ENCODE data around the gene MSX2.
"Not testable (repeated sequence)": the region's sequence is repeated elsewhere in the genome, so short reads cannot be mapped to it uniquely, and the experiment has no call there.

MSX2 gene

GRCh38 chr5:174733091-174733690 is 8.8 kb downstream of the MSX2 start:
- no peak for DNase-seq (ENCODE audit: low spot score)

DNA sequence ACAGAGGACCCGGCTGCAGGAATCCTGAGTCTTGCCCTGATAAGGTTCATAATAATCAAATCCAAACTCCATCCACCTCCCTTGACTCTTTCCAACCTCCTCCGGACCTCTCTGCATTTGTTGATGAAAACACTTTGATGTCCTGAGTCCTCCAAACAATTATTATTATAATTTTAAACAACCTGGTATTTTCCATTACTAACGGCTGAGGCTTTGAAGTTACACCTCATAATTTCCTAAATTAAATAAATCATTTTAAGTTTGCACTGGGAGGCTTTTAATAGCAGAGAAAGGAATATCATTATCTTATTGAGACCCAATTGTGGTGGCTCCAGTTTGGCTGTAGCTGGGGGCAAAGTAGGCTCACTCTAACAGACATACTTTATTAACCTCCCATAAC is 9.5 kb downstream of the MSX2 start:
- no peak for DNase-seq (ENCODE audit: low spot score)

DNA sequence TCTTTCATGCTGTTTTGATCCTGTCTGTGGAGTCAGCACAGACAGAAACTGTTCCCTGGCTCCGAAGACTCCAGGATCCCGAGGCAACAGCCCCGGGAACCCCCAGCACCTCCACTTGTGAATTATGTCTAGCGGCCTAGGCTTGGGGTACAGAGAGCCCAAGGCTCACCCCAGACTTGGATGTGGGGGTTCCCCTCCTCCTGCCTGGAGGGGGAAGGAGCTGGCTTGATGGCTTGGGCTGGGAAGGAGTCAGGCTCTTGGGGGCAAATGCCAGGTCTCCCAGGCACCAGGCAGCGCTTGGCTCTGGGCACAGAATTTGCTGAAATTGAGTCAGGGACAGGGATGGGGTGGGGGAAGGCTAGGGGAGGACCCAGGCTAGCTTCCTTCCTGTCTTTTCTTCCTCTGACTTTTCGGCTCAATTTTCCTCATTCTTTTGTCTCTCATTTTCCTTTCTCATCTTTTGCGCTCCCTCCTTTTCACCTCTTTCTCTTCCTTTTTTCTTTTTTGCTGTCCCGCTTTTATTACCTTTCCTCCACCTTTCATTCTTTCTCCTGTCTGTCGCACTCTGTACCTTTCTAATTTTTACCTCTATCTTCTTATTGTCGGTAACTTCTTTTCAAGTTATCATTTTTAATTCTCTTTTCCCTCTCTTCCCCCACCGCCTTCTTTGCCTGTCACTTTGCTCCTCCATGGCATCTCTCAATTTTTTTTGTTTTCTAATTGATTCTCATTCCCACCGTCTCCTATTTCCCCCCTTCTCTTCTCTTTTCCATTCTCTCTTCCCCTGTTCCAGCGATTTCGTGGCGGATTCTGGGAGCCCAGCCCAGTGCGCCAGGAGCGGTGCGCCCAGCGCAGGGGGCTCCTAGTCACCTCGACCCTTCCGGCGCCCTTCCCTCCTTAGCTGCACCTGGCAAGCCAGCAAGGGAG is 10.5 kb downstream of the MSX2 start:
- DNase-seq (ENCODE audit: low spot score): no peak

GRCh38 chr5:174735498-174736330 is 11.3 kb downstream of the MSX2 start:
- no peak for DNase-seq (ENCODE audit: low spot score)

GRCh38 chr5:174736331-174736721 is 11.9 kb downstream of the MSX2 start:
- DNase-seq (ENCODE audit: low spot score): no peak

- no peak for DNase-seq (ENCODE audit: low spot score)
These were observed 12.4 kb downstream of the MSX2 start for GRCh38 chr5:174736777-174737176.

- DNase-seq (ENCODE audit: low spot score): no peak
These were observed 12.9 kb downstream of the MSX2 start for GRCh38 chr5:174737330-174737729.

- no peak for DNase-seq (ENCODE audit: low spot score)
These were observed 17.0 kb downstream of the MSX2 start for GRCh38 chr5:174741352-174741751.

DNA sequence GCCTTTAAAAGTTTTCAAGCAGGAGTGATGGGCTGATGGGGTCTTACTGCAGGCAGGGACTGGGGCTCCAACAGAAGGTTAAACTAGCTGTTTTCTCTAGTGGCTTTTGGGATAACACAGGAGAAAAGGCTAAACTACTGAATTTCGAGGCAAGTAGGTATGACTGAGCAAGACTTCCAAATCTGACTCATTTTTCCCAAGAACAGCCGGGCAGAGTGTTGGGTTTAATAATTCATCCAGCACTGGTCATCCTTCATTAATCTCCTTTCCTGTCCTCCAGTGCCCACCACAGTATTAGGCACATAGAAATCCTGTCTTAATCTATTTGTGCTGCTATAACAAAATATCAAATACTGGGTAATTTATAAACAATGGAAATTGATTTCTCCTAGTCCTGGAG is 20.5 kb downstream of the MSX2 start:
- DNase-seq (ENCODE audit: low spot score): no peak

DNA sequence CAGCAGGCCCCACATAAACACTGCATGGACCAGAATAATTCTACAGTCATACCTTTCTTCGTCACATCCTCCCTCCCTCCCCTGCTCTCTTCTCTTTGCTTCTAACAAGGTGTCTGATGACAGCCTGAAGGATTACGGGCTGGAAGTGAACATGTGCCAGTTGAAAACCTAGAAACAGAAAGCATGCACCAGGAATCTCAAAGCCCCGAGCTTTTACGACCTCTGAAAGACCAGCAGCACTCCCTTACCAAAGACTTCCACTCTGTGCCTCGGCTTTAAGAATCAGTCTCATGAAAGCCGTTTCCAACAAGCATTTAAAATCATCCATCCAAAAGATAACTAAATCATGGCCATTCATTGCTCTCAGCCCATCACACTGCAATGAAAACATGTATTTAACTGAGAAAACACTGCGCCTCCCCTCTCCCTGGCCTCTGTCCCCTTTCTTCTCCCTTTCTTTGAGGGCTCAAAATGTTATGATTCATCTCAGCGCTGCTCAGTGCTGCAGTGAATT is 21.3 kb downstream of the MSX2 start:
- no peak for DNase-seq (ENCODE audit: low spot score)

- DNase-seq (ENCODE audit: low spot score): no peak
These were observed 26.3 kb downstream of the MSX2 start for GRCh38 chr5:174750711-174751110.

DNA sequence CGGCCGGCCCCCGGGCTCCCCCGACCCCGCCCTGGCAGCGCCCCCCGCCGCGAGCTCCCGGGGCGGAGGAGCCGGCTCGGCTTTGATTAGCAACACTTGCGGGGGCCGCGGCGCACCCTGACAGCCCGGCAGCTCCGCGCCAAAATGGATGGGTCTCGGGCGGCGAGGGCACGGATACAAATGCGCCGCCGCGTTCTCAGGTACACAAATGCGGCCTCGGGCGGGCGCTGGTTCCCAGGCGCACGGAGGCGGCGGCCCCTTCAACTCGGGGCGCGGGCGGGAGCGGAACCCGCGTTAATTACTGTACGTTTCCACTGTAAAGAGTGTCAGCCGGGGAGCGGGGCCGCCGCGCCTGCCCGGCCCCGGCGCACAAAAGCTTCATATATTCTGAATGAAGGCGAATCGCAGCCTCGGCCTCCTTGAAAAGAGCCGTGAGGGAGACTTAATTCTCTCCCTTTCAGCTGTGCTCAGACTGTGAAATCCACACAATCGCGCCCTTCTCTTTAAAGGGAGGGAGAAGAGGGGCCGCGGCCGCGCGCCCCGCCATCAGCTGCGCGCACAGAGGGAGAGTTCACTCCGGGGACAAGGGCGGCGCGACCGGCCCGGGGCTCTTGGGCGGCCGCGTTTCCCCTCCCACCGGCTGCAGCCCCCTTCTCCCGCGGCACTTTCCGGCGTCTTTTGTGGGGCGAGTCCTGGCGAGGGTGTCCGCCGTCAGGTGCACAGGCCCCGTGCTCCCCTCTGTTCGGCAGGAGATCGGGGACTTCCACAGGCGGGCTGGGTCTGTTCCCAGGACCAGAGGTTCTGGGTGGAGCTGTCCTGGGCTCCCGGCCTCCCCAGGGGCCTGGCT is 27.0 kb downstream of the MSX2 start:
- no peak for DNase-seq (ENCODE audit: low spot score)

- no peak for DNase-seq (ENCODE audit: low spot score)
These were observed 27.7 kb downstream of the MSX2 start for GRCh38 chr5:174752121-174752520.

- DNase-seq (ENCODE audit: low spot score): no peak
These were observed 30.7 kb downstream of the MSX2 start for GRCh38 chr5:174755106-174755505.

- no peak for DNase-seq (ENCODE audit: low spot score)
These were observed 34.7 kb downstream of the MSX2 start for GRCh38 chr5:174759091-174759490.

GRCh38 chr5:174760721-174761120 is 36.3 kb downstream of the MSX2 start:
- no peak for DNase-seq (ENCODE audit: low spot score)

DNA sequence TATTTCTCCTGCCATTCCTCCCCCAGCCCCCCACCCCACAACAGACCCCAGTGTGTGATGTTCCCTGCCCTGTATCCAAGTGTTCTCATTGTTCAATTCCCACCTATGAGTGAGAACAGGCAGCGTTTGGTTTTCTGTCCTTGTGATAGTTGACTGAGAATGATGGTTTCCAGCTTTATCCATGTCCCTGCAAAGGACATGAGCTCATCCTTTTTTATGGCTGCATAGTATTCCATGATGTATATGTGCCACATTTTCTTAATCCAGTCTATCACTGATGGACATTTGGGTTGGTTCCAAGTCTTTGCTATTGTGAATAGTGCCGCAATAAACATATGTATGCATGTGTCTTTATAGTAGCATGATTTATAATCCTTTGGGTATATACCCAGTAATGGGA is 37.0 kb downstream of the MSX2 start:
- not testable (repeated sequence) for DNase-seq (ENCODE audit: low spot score)

- no peak for DNase-seq (ENCODE audit: low spot score)
These were observed 39.9 kb downstream of the MSX2 start for GRCh38 chr5:174764309-174764708.

DNA sequence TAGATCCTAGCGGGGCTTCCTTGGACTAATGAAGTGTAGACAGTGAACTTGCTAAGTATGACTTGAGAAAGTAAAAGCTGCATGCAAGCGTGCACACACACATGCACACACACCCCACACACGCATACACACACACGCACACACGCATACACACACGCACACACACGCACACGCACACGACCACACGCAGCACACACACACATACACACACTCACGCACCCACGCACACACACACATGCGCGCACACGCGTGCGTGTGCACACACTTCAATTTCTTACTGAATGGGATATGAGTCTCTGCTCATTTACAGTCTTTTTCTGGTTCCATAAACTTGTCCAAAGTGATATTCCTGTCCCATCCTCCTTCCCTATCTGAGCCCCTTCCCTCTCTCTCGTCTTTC is 41.2 kb downstream of the MSX2 start:
- DNase-seq (ENCODE audit: low spot score): no peak

DNA sequence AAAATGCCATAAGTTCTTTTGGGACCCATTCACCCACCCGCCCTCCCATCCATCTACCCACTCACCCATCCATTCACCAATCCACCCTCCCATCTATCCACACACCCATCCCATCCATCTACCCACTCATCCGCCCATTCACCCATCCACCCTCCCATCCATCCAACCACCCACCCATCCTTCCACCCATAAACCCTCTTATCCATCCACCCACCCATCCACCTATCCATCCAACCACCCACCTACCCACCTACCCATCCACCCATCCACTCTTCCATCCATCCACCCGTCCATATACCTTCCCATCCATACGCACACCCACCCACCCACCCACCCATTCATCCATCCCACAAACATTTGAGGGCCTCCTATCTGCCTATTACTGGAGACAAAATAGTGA is 43.3 kb downstream of the MSX2 start:
- no peak for DNase-seq (ENCODE audit: low spot score)

GRCh38 chr5:174769005-174769404 is 44.6 kb downstream of the MSX2 start:
- DNase-seq (ENCODE audit: low spot score): no peak

GRCh38 chr5:174773371-174773770 is 49.0 kb downstream of the MSX2 start:
- no peak for DNase-seq (ENCODE audit: low spot score)

Measured in HuH-7.5 (cell line).